HEK293T (cell line): Measurements from ENCODE around the gene ART4.

Experiments used
- BHLHE40 ChIP-seq: fragments of 450-650 bp; IDR thresholded peaks from 2 replicates; pipeline ENCODE4 v1.6.1; 2016; ENCODE audit warnings: mild to moderate bottlenecking, moderate library complexity, borderline replicate concordance
- FOXK2 ChIP-seq: fragments of 450-650 bp; IDR thresholded peaks from 2 replicates; pipeline ENCODE4 v1.6.1; 2016; ENCODE audit warnings: mild to moderate bottlenecking
- SP1 ChIP-seq: fragments of 450-650 bp; IDR thresholded peaks from 2 replicates; pipeline ENCODE4 v1.6.1; 2017

GRCh38 chr12:14890701-14891100 is 47.4 kb upstream of the ART4 start:
- TF ChIP-seq FOXK2 (no peak), SP1 (no peak), BHLHE40 (no peak)
